ENCODE measurements around the gene SP8.

- TF ChIP-seq POLR2AphosphoS5 (IDR thresholded peaks at IDR 0.05; ENCODE audit: borderline replicate concordance, low read depth, low read length): no peak
- TF ChIP-seq EZH2 (IDR thresholded peaks at IDR 0.05): no peak
- TF ChIP-seq FOXP2 (optimal IDR thresholded peaks at IDR 0.05; ENCODE audit: control extremely low read depth, extremely low read length, insufficient read depth): no peak
Measured at GRCh38 chr7:20745702-20746101, 41.0 kb downstream of the SP8 start.
